GM12865 (cell line): ENCODE data around the gene ABHD16B.

Experiments used
- DNase-seq: peaks from one replicate; pipeline ENCODE4 v3.0.0; 2010; ENCODE audit warnings: low read depth
- H3K4me3 ChIP-seq: 2 replicates; pipeline ENCODE4 v1.5.1; 2011; ENCODE audit warnings: mild to moderate bottlenecking, low read depth, low read length, control low read depth
- TF ChIP-seq, protein P1 (sequence below): IDR thresholded peaks from 2 replicates; pipeline ENCODE4 v1.5.1; 2011; ENCODE audit warnings: low read length, control low read depth, low read depth, inconsistent platforms; ENCODE audit not compliant: insufficient read depth; ENCODE audit errors: missing control alignments

The ABHD16B gene

DNA sequence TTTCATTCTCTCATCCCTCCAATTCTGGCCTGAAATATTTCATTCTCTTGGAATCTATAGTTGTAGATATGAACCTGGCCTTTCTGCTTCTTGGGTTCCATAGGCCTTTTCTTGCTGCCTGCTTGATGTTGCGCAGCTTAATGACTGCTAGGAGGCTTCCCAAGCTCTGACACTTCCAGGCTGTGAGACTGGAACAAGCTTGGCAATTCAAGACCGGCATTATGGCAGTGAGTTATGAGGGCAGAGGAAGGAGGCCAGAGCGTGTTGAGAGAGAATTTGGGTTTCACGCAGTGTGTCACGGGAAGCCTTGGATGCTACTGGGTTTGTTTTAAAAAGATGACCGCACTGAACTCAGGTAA lies 32.7 kb downstream of the ABHD16B start:
- DNase-seq, result no peak
- TF ChIP-seq, protein P1, sequence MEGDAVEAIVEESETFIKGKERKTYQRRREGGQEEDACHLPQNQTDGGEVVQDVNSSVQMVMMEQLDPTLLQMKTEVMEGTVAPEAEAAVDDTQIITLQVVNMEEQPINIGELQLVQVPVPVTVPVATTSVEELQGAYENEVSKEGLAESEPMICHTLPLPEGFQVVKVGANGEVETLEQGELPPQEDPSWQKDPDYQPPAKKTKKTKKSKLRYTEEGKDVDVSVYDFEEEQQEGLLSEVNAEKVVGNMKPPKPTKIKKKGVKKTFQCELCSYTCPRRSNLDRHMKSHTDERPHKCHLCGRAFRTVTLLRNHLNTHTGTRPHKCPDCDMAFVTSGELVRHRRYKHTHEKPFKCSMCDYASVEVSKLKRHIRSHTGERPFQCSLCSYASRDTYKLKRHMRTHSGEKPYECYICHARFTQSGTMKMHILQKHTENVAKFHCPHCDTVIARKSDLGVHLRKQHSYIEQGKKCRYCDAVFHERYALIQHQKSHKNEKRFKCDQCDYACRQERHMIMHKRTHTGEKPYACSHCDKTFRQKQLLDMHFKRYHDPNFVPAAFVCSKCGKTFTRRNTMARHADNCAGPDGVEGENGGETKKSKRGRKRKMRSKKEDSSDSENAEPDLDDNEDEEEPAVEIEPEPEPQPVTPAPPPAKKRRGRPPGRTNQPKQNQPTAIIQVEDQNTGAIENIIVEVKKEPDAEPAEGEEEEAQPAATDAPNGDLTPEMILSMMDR, result no peak

DNA sequence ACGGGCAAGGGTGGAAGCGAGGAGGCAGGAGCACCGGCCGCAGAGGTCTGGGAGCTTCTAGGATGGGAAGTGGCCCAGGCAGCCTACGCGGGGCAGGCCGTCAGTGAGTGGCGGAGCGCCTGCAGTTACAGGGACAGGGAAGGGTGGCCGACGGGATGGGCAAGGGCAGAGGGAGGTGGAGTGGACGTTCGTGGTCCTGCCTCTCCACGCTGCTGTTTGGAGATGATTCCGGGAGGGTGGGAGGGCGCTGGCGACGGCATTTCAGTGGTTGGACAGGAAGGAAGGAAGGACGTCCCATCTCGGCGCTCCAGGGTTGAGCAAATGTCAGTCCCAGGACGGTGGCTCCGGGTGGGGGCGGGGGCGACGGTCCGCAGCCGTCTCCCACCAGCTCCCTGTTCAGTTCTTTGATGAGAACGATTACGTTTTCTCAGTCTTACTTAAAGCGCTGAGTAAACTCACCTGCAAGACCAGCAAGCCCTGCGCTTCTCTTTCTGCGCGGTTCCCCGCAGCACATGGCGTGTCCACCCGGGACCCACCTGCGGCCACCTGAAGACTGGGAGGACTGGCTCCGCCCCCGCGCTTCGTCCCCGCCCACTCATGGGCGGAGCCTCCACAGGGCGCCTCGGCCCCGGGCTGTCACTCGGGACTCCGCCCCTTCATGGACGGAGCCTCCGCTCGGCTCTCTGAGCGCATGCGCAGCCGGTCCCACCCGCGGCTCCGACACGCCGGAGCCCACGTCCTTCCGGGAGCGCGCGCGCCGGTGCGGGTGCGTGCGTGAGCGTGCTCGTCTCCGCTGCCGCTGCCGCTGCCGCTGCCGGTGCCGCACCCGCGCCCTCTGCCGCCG lies 33.3 kb downstream of the ABHD16B start, which contains the start of gene DNAJC5:
Gene DNAJC5, plus strand, starts transcription at position 769 of the 844 bp plus-strand sequence. CDS start 33,220 bp downstream, outside the sequence.
- TF ChIP-seq, protein P1, result no peak
- H3K4me3 ChIP-seq, result peak within 1 kb of the TSS; percentile 92
- DNase-seq, result peak; percentile 97

More for the DNA sequence above, 32.7 kb downstream of the ABHD16B start:
- H3K4me3 ChIP-seq, result no peak overlapping the region

GRCh38 chr20:63895202-63895951 lies 34.1 kb downstream of the ABHD16B start:
- DNase-seq, result no peak
- TF ChIP-seq, protein P1, result no peak

GRCh38 chr20:63895952-63896263 lies 34.6 kb downstream of the ABHD16B start:
- TF ChIP-seq, protein P1, result no peak
- no peak for DNase-seq

More at GRCh38 chr20:63895202-63895951, 34.1 kb downstream of the ABHD16B start:
- peak overlapping the region; percentile 92 for H3K4me3 ChIP-seq

DNA sequence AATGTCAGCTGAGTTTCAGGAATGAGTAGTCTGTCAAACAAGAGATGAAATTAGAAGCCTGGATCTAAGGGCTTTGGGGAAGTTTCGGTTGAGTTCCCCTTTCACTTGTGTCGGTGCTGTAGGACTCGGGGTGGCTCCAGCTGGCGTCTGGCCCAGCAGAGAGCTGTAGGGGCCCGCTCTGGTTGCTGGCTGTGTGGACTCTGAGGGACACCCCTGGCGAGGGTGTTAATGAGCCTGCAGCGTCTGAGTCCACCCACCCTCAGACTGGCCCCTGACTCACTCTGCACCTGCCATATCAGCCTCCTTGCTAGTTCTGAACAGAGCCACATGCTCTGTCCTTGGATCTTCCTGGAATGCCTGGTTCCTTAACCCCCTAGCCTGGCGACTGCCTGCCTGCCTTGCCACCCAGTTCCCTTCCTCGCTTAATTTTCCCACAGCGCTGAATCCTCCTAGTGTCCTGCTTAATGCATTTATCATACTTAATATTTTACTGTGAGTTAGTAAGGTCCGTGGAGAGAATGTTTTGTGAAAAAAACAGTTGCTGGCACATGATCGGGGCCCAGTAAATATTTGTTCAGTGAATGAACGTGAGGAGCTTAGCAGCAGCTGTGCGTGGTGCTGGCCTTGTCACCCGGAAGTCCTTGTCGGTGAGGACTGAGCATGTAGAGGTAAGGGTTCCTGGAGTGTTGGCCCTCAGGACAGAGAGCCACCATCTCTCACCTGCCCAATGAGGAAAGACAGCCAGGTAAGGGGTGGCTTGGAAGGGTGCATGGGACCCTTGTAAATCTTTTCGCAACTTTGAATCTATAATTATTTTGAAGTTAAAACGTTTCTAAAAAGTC lies 35.2 kb downstream of the ABHD16B start:
- H3K4me3 ChIP-seq, result peak overlapping the region; percentile 92

More at GRCh38 chr20:63895952-63896263, 34.6 kb downstream of the ABHD16B start:
- H3K4me3 ChIP-seq, result peak overlapping the region; percentile 92

More for the DNA sequence above, 35.2 kb downstream of the ABHD16B start:
- DNase-seq, result peak; percentile 78
- TF ChIP-seq, protein P1, result no peak
